ENCODE data around the gene FRMD4B.

FRMD4B gene

DNA sequence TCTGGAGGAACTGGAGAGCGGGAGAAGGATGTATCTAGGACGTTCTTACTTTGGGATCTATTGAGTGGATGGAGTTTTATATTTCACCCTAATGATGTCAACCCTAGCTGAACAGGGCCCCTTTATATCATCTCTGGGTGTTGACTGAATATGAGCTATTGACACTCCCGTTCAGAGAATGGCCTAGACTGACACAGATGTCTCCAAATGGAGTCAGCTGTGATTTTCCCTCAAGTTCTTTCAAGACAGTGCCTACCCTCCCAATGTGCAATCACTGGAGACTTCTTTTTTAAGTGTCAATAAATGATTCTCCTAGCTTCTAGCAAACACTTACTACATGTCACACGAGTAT, 63.8 kb downstream of the FRMD4B start:
- Histone ChIP-seq H3K9me3 (ENCODE audit: insufficient read depth, low read depth, low read length) (no peaks in the 10 kb centered on the region), H3K9me2 (replicated peaks; ENCODE audit: low read depth, low read length) (no peaks in the 10 kb centered on the region), H3K36me3 (ENCODE audit: insufficient read depth, low read length) (no peaks in the 10 kb centered on the region), H3F3A (ENCODE audit: low read depth) (no peaks in the 10 kb centered on the region), H3K4me2 (ENCODE audit: low read depth, low read length, poor library complexity, severe bottlenecking) (no peak overlapping the region), H3K9ac (ENCODE audit: low read depth, low read length, poor library complexity, severe bottlenecking) (no peak overlapping the region), H3K79me2 (ENCODE audit: insufficient read depth, low read length) (no peaks in the 10 kb centered on the region), H3K27me3 (ENCODE audit: insufficient read depth, low read length, poor library complexity, severe bottlenecking) (no peaks in the 10 kb centered on the region), H3K4me1 (ENCODE audit: insufficient read depth, low read length, poor library complexity, severe bottlenecking) (no peaks in the 10 kb centered on the region), H4K20me1 (ENCODE audit: insufficient read depth, low read length, poor library complexity, severe bottlenecking) (no peaks in the 10 kb centered on the region), H3K4me3 (ENCODE audit: low read length, poor library complexity, severe bottlenecking) (no peak overlapping the region), H2AFZ (ENCODE audit: low read length) (no peak overlapping the region)
- TF ChIP-seq, protein P1, sequence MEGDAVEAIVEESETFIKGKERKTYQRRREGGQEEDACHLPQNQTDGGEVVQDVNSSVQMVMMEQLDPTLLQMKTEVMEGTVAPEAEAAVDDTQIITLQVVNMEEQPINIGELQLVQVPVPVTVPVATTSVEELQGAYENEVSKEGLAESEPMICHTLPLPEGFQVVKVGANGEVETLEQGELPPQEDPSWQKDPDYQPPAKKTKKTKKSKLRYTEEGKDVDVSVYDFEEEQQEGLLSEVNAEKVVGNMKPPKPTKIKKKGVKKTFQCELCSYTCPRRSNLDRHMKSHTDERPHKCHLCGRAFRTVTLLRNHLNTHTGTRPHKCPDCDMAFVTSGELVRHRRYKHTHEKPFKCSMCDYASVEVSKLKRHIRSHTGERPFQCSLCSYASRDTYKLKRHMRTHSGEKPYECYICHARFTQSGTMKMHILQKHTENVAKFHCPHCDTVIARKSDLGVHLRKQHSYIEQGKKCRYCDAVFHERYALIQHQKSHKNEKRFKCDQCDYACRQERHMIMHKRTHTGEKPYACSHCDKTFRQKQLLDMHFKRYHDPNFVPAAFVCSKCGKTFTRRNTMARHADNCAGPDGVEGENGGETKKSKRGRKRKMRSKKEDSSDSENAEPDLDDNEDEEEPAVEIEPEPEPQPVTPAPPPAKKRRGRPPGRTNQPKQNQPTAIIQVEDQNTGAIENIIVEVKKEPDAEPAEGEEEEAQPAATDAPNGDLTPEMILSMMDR (conservative IDR thresholded peaks at IDR 0.05; ENCODE audit: low read length), result no peak
- no peak for TF ChIP-seq EZH2phosphoT487 (IDR thresholded peaks at IDR 0.05; ENCODE audit: borderline replicate concordance)

DNA sequence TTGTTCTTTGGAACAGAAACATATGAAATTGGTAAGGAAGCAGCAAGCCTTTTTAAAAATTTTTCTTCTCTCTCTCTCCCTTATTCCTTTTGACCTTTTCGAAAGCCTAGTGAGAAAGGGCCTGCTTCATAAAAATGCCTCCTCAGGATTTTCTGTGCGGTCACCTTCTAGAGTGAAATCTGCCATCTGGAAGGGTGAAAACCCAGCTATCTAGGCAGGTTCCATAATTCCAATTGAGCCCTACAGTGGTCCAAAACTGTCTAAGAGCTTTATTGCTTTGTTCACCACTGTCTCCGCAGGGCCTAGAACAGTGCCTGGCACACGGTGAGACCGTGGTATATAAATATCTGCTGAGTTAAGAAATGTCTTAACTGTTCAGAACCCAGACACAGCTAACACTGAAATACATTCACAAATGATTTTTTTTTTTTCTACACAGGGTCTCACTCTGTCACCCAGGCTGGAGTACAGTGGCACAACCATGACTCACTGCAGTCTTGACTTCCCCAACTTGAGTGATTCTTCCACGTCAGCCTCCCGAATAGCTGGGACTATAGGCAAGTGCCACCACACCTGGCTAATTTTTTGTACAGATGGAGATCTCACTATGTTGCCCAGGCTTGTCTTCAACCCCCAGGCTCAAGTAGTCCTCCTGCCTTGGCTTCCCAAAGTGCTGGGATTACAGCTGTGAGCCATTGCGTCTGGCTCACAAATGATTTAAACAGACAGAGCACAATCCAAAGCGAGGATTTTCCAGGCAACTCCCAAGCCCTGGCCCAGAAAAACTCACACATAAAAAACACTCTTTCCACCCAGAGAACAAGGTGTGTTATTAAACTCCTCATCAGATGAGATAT, 64.4 kb downstream of the FRMD4B start:
- Histone ChIP-seq H3K4me2 (ENCODE audit: low read depth, low read length, poor library complexity, severe bottlenecking) (no peak overlapping the region), H3K9me2 (replicated peaks; ENCODE audit: low read depth, low read length) (no peaks in the 10 kb centered on the region), H3K4me1 (ENCODE audit: insufficient read depth, low read length, poor library complexity, severe bottlenecking) (no peaks in the 10 kb centered on the region), H3K36me3 (ENCODE audit: insufficient read depth, low read length) (no peaks in the 10 kb centered on the region), H3K27me3 (ENCODE audit: insufficient read depth, low read length, poor library complexity, severe bottlenecking) (no peaks in the 10 kb centered on the region), H3K9ac (ENCODE audit: low read depth, low read length, poor library complexity, severe bottlenecking) (no peak overlapping the region), H3F3A (ENCODE audit: low read depth) (no peaks in the 10 kb centered on the region), H2AFZ (ENCODE audit: low read length) (no peak overlapping the region), H4K20me1 (ENCODE audit: insufficient read depth, low read length, poor library complexity, severe bottlenecking) (no peaks in the 10 kb centered on the region), H3K79me2 (ENCODE audit: insufficient read depth, low read length) (no peaks in the 10 kb centered on the region), H3K4me3 (ENCODE audit: low read length, poor library complexity, severe bottlenecking) (no peak overlapping the region), H3K9me3 (ENCODE audit: insufficient read depth, low read depth, low read length) (no peaks in the 10 kb centered on the region)
- no peak for TF ChIP-seq EZH2phosphoT487 (IDR thresholded peaks at IDR 0.05; ENCODE audit: borderline replicate concordance)
- TF ChIP-seq, protein P1 (conservative IDR thresholded peaks at IDR 0.05; ENCODE audit: low read length), result no peak

DNA sequence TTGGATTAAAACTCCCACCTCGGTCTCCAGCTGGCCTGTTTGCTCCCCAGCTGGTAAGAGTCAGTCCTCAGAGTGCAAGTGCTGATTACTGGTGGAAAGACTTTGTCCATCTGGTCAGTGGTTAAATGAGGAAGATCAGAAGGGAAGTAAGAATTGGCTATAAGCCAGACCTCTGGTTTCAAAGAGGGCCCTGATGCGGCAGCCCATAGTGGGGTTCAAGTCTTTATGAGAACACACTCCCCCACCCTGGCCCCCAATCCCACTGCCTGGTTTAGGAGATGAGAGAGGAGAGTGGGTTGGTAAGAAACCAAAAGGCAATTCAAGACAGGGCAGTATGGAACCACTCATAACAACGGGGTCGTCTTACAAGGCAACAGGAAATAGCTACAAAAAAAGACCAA, 65.0 kb downstream of the FRMD4B start:
- H3K27me3 ChIP-seq (ENCODE audit: insufficient read depth, low read length, poor library complexity, severe bottlenecking), result no peaks in the 10 kb centered on the region
- H3K4me3 ChIP-seq (ENCODE audit: low read length, poor library complexity, severe bottlenecking), result no peak overlapping the region
- no peaks in the 10 kb centered on the region for H3K9me2 ChIP-seq (replicated peaks; ENCODE audit: low read depth, low read length)
- no peaks in the 10 kb centered on the region for H3K36me3 ChIP-seq (ENCODE audit: insufficient read depth, low read length)
- TF ChIP-seq EZH2phosphoT487 (IDR thresholded peaks at IDR 0.05; ENCODE audit: borderline replicate concordance), result no peak
- TF ChIP-seq, protein P1 (conservative IDR thresholded peaks at IDR 0.05; ENCODE audit: low read length), result no peak
- H2AFZ ChIP-seq (ENCODE audit: low read length), result no peak overlapping the region
- H3F3A ChIP-seq (ENCODE audit: low read depth), result no peaks in the 10 kb centered on the region
- no peaks in the 10 kb centered on the region for H4K20me1 ChIP-seq (ENCODE audit: insufficient read depth, low read length, poor library complexity, severe bottlenecking)
- no peaks in the 10 kb centered on the region for H3K9me3 ChIP-seq (ENCODE audit: insufficient read depth, low read depth, low read length)
- no peaks in the 10 kb centered on the region for H3K4me1 ChIP-seq (ENCODE audit: insufficient read depth, low read length, poor library complexity, severe bottlenecking)
- H3K4me2 ChIP-seq (ENCODE audit: low read depth, low read length, poor library complexity, severe bottlenecking), result no peak overlapping the region
- H3K79me2 ChIP-seq (ENCODE audit: insufficient read depth, low read length), result no peaks in the 10 kb centered on the region
- no peak overlapping the region for H3K9ac ChIP-seq (ENCODE audit: low read depth, low read length, poor library complexity, severe bottlenecking)

All from Loucy (cell line).